ENCODE data around the gene TSEN54. TPM values are rescaled to one million over a fixed set of nuclear protein-coding genes. Genes with fewer than 3 reads are reported as not detected.

TSEN54 gene
- total RNA-seq, 4 donors from 2014 or later: 11.6 to 46.6 (median 25.8) TPM

GRCh38 chr17:75514919-75515495 is 1.3 kb upstream of the TSEN54 start:
- H3K27ac ChIP-seq: peak overlapping the region; percentile 85 to 87 (median 85)
- H3K4me1 ChIP-seq: peaks cover 38 to 39% of the 10 kb centered on the region in 2 donors
- TF ChIP-seq, protein P1, sequence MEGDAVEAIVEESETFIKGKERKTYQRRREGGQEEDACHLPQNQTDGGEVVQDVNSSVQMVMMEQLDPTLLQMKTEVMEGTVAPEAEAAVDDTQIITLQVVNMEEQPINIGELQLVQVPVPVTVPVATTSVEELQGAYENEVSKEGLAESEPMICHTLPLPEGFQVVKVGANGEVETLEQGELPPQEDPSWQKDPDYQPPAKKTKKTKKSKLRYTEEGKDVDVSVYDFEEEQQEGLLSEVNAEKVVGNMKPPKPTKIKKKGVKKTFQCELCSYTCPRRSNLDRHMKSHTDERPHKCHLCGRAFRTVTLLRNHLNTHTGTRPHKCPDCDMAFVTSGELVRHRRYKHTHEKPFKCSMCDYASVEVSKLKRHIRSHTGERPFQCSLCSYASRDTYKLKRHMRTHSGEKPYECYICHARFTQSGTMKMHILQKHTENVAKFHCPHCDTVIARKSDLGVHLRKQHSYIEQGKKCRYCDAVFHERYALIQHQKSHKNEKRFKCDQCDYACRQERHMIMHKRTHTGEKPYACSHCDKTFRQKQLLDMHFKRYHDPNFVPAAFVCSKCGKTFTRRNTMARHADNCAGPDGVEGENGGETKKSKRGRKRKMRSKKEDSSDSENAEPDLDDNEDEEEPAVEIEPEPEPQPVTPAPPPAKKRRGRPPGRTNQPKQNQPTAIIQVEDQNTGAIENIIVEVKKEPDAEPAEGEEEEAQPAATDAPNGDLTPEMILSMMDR (IDR thresholded peaks at IDR 0.05): no peak
- TF ChIP-seq POLR2A (IDR thresholded peaks at IDR 0.05): peak in 1 of 2 donors; percentile 49
- DNase-seq: peak; percentile 33 to 37
- peaks cover 0 to 4% of the 10 kb centered on the region in 2 donors for H3K36me3 ChIP-seq
- intact Hi-C loops (cut with DNase I): no loop called here
- no peaks in the 10 kb centered on the region for H3K27me3 ChIP-seq
- H3K9me3 ChIP-seq: no peaks in the 10 kb centered on the region
- H3K4me3 ChIP-seq (replicated peaks in 1 of 3): peak overlapping the region; percentile 43 to 98 (median 77)
- WGBS, 2 donors: 0 to 4% methylated on average over 17 to 20 of the region's 50 CpGs

GRCh38 chr17:75515496-75516254 is 653 bp upstream of the TSEN54 start, which contains the start of gene CASKIN2:
CASKIN2 (minus strand) TSS chr17:75515537; CDS start chr17:75513804, 1,733 bp downstream.
- no peaks in the 10 kb centered on the region for H3K9me3 ChIP-seq
- H3K4me1 ChIP-seq: peaks cover 38 to 39% of the 10 kb centered on the region in 2 donors
- H3K4me3 ChIP-seq (replicated peaks in 1 of 3): peak within 1 kb of the TSS; percentile 43 to 98 (median 77)
- H3K36me3 ChIP-seq: peaks cover 0 to 4% of the 10 kb centered on the region in 2 donors
- H3K27me3 ChIP-seq: no peaks in the 10 kb centered on the region
- 0% methylated on average over 14 to 52 of the region's 78 CpGs for WGBS, 2 donors
- TF ChIP-seq, protein P1 (IDR thresholded peaks at IDR 0.05): peak; percentile 88 to 99 (median 96)
- no peak for TF ChIP-seq POLR2A (IDR thresholded peaks at IDR 0.05)
- peak within 1 kb of the TSS; percentile 85 to 87 (median 85) for H3K27ac ChIP-seq
- DNase-seq: peak; percentile 96 to 97
- intact Hi-C loops (cut with DNase I): no loop called here

GRCh38 chr17:75516619-75517296 is 430 bp downstream of the TSEN54 start:
- H3K36me3 ChIP-seq: peaks cover 0 to 4% of the 10 kb centered on the region in 2 donors
- TF ChIP-seq, protein P1 (IDR thresholded peaks at IDR 0.05): no peak
- no peak for TF ChIP-seq POLR2A (IDR thresholded peaks at IDR 0.05)
- H3K9me3 ChIP-seq: no peaks in the 10 kb centered on the region
- H3K4me3 ChIP-seq (replicated peaks in 1 of 3): peak overlapping the region; percentile 43 to 98 (median 64)
- peaks cover 32 to 33% of the 10 kb centered on the region in 2 donors for H3K4me1 ChIP-seq
- H3K27me3 ChIP-seq: no peaks in the 10 kb centered on the region
- H3K27ac ChIP-seq: peak overlapping the region in 1 of 3 donors; percentile 41
- DNase-seq: peak; percentile 21 to 34
- WGBS, 2 donors: 1 to 2% methylated on average over 13 to 14 of the region's 65 CpGs
- intact Hi-C loops (cut with DNase I): no loop called here

DNA sequence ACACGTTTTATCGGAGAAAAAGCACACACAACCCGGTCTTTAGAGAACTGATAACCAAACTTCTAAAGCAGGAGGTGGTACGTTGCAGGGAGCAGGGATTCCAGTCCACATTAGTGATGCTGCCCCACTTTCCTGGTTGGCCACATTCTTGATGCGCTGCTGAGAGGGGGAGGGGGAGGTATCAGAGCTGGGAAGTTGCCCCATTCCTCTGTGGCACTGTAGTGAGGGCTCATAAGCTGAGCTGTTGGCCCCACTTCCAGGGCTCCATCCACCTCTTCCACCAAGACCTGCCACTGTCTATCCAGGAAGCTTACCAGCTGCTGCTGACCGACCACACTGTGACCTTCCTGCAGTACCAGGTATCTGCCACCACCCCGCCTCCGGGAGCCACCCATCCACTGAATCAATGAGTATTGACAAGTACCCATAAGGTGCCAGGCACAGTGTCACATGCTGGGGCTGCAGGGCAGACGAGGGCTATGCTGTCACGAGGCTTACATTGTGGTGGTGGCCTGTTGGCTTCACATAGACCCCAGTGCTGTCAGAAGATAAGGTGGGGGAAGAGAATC is 1.1 kb downstream of the TSEN54 start:
- 33 to 36% methylated on average over 8 to 10 of the region's 10 CpGs for WGBS, 2 donors
- Histone ChIP-seq H3K4me3 (replicated peaks in 1 of 3) (peak overlapping the region; percentile 43 to 98 (median 64)), H3K36me3 (no peaks in the 10 kb centered on the region), H3K27me3 (no peaks in the 10 kb centered on the region), H3K4me1 (peaks cover 26 to 27% of the 10 kb centered on the region in 2 donors), H3K27ac (no peak overlapping the region), H3K9me3 (no peaks in the 10 kb centered on the region)
- TF ChIP-seq POLR2A (IDR thresholded peaks at IDR 0.05): no peak
- TF ChIP-seq, protein P1 (IDR thresholded peaks at IDR 0.05): peak in 1 of 6 experiments; percentile 6
- no peak for DNase-seq
- intact Hi-C loops (cut with DNase I): no loop called here

Data from thyroid gland (tissue), 4 donors.